Right cardiac atrium (tissue), 5 donors: ENCODE data around the gene RHOD. TPM values are rescaled to one million over a fixed set of nuclear protein-coding genes. Genes with fewer than 3 reads are reported as not detected.

Experiments used
- ATAC-seq, 2 donors: fragments of 200-7000 bp; cut with Tn5 transposase; one replicate each; pipeline versions ENCODE4 v1.8.0 to v1.9.1; 2020; ENCODE audit warnings: moderate library complexity in 2 of 2, mild to moderate bottlenecking in 1 of 2
- DNase-seq, 3 donors: peaks; one replicate each; pipeline ENCODE4 v3.0.0-alpha.2; 2020
- H3K27ac ChIP-seq: one replicate; pipeline ENCODE4 v1.5.1; 2013; ENCODE audit warnings: mild to moderate bottlenecking, low read length, control low read depth, moderate library complexity
- H3K27me3 ChIP-seq: one replicate; pipeline ENCODE4 v1.6.1; 2013; ENCODE audit not compliant: control insufficient read depth, insufficient read depth
- H3K4me1 ChIP-seq: one replicate; pipeline ENCODE4 v1.6.1; 2013; ENCODE audit warnings: low read length; ENCODE audit not compliant: control insufficient read depth, insufficient read depth
- H3K4me3 ChIP-seq: one replicate; pipeline ENCODE4 v1.5.1; 2013; ENCODE audit warnings: low read length, control low read depth
- H3K9me3 ChIP-seq: one replicate; pipeline ENCODE4 v1.6.1; 2013; ENCODE audit warnings: low read length; ENCODE audit not compliant: control insufficient read depth
- WGBS: extraction: QIAGEN DNeasy Blood & Tissue Kit; methylation state at CpG from one replicate; pipeline ENCODE4 v1.1.7; 2013; 5-methylcytosine and 5-hydroxymethylcytosine counted together
- intact Hi-C, 4 donors: fragments of 100-400 bp; cut with DNase I; formaldehyde crosslinking; loops; one replicate each; pipeline versions ENCODE4 v1.11.0 to v1.14.0; 2022 to 2023
- polyA plus RNA-seq: library from polyadenylated mRNA; stranded (reverse); fragments of 200-250 nt; gene quantifications from one replicate; pipeline ENCODE4 v1.2.3, GENCODE V29; 2013
- total RNA-seq, 4 donors: library from RNA; stranded (reverse); fragmentation: NEBNext Ultra II Directional; extraction: Animal tissue kit (Norgen Biotek cat#: 25700); gene quantifications; one replicate each; pipeline ENCODE4 v1.2.1, GENCODE V29; 2021
- donor health status: healthy with polysubstance abuse.
- donor health status: DM: no; HTN: yes; CAD: no.
- donor health status: DM: no; HTN: no; CAD: no.
- donor health status: DM: no; HTN: yes; CAD: no; lungs with severe emphysema.
- donor health status: DM: yes; HTN: yes; CAD: no.

RHOD gene
- total and polyA plus RNA-seq, 5 donors: 34.2 to 65.2 (median 45.5) TPM

GRCh38 chr11:67022961-67023956 lies 33.4 kb upstream of the RHOD start, which contains the start of gene SYT12:
Gene SYT12 (plus strand): TSS chr11:67023134. CDS start chr11:67030145, 7,011 bp downstream.
- H3K4me1 ChIP-seq: no peaks in the 10 kb centered on the region
- DNase-seq (peak; percentile 37 to 68 (median 62)), ATAC-seq (peak; percentile 28 to 47)
- WGBS: 1% methylated on average over 118 of the region's 118 CpGs
- no peaks in the 10 kb centered on the region for H3K9me3 ChIP-seq
- peak within 1 kb of the TSS; percentile 46 for H3K4me3 ChIP-seq
- H3K27ac ChIP-seq: no peak within 1 kb of the TSS
- intact Hi-C loops: no loop called here
- H3K27me3 ChIP-seq: no peaks in the 10 kb centered on the region

- ATAC-seq: no peak
- Histone ChIP-seq H3K27ac (no peak overlapping the region), H3K27me3 (no peaks in the 10 kb centered on the region), H3K4me3 (no peak overlapping the region), H3K4me1 (no peaks in the 10 kb centered on the region), H3K9me3 (no peaks in the 10 kb centered on the region)
- intact Hi-C loops: no loop called here
- WGBS: 39% methylated on average over 6 of the region's 6 CpGs
- DNase-seq: no peak
These were observed 32.7 kb upstream of the RHOD start for GRCh38 chr11:67023957-67024353.

GRCh38 chr11:67024410-67024809 lies 32.2 kb upstream of the RHOD start:
- DNase-seq (no peak), ATAC-seq (no peak)
- Histone ChIP-seq H3K9me3 (no peaks in the 10 kb centered on the region), H3K4me1 (no peaks in the 10 kb centered on the region), H3K27ac (no peak overlapping the region), H3K4me3 (no peak overlapping the region), H3K27me3 (no peaks in the 10 kb centered on the region)
- 75% methylated on average over 5 of the region's 5 CpGs for WGBS
- intact Hi-C loops: no loop called here

DNA sequence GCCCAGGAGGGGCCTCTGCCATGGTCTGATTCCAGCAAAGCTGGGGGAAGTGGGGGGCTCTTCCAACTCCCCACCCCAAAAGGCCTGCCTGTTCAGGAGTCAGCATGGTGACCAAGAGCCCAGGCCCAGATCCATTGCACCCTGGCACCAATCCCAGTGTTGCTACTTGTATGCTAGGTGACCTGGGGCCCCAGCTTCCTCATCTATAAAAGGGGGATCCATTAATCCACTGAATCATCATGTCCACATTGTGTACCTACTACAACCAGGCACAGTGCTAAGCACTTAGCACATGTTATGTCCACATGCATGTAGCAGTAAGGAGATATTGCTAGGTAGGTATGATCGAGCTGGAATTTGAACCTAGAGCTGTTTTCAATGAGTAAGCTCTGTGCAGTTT lies 31.7 kb upstream of the RHOD start:
- no peak for ATAC-seq
- intact Hi-C loops: no loop called here
- H3K27ac ChIP-seq: no peak overlapping the region
- no peak overlapping the region for H3K4me3 ChIP-seq
- H3K4me1 ChIP-seq: no peaks in the 10 kb centered on the region
- DNase-seq: no peak
- H3K9me3 ChIP-seq: no peaks in the 10 kb centered on the region
- no peaks in the 10 kb centered on the region for H3K27me3 ChIP-seq
- WGBS: 77% methylated on average over 1 of the region's 1 CpG

- Histone ChIP-seq H3K27ac (no peak overlapping the region), H3K27me3 (no peaks in the 10 kb centered on the region), H3K4me1 (no peaks in the 10 kb centered on the region), H3K9me3 (no peaks in the 10 kb centered on the region), H3K4me3 (no peak overlapping the region)
- ATAC-seq (no peak), DNase-seq (no peak)
- WGBS: 80% methylated on average over 8 of the region's 8 CpGs
- intact Hi-C loops: no loop called here
These were observed 30.9 kb upstream of the RHOD start for GRCh38 chr11:67025750-67026149.

- 89% methylated on average over 5 of the region's 5 CpGs for WGBS
- no peaks in the 10 kb centered on the region for H3K27me3 ChIP-seq
- DNase-seq (no peak), ATAC-seq (no peak)
- intact Hi-C loops: no loop called here
- H3K9me3 ChIP-seq: no peaks in the 10 kb centered on the region
- H3K27ac ChIP-seq: no peak overlapping the region
- H3K4me1 ChIP-seq: no peaks in the 10 kb centered on the region
- no peak overlapping the region for H3K4me3 ChIP-seq
These were observed 29.7 kb upstream of the RHOD start for GRCh38 chr11:67026941-67027340.

GRCh38 chr11:67027483-67027930 lies 29.1 kb upstream of the RHOD start:
- intact Hi-C loops: no loop called here
- WGBS: 82% methylated on average over 12 of the region's 12 CpGs
- ATAC-seq: no peak
- no peak overlapping the region for H3K4me3 ChIP-seq
- DNase-seq: no peak
- H3K27me3 ChIP-seq: no peaks in the 10 kb centered on the region
- no peak overlapping the region for H3K27ac ChIP-seq
- no peaks in the 10 kb centered on the region for H3K4me1 ChIP-seq
- H3K9me3 ChIP-seq: no peaks in the 10 kb centered on the region

GRCh38 chr11:67027943-67028542 lies 28.6 kb upstream of the RHOD start:
- 83% methylated on average over 6 of the region's 6 CpGs for WGBS
- ATAC-seq: no peak

DNA sequence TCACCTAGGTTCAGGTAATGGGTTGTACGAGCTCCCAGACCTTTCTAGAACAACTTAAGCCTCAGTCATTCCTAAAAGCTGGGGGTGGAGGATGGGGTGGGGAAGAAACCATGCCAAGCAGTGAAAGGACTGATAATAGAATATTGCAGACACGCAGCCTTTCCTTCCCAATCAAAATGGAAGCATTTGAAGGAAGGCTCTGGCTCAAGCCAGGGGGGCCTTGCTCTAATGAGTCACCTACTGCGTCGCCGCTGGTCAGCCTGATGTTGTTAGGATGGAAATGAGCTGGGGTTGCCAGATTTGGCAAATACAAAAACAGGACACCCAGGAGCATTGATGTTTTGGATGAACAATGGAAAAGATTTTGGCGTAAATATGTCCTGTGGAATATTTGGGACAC lies 27.5 kb upstream of the RHOD start:
- Histone ChIP-seq H3K4me1 (no peaks in the 10 kb centered on the region), H3K9me3 (no peaks in the 10 kb centered on the region), H3K27ac (no peak overlapping the region), H3K27me3 (no peaks in the 10 kb centered on the region), H3K4me3 (no peak overlapping the region)
- DNase-seq (no peak), ATAC-seq (no peak)
- intact Hi-C loops: no loop called here
- 62% methylated on average over 6 of the region's 6 CpGs for WGBS

More at GRCh38 chr11:67027943-67028542, 28.6 kb upstream of the RHOD start:
- Histone ChIP-seq H3K27ac (no peak overlapping the region), H3K27me3 (no peaks in the 10 kb centered on the region), H3K4me3 (no peak overlapping the region), H3K4me1 (no peaks in the 10 kb centered on the region), H3K9me3 (no peaks in the 10 kb centered on the region)
- intact Hi-C loops: no loop called here
- DNase-seq: no peak

- no peaks in the 10 kb centered on the region for H3K9me3 ChIP-seq
- no peaks in the 10 kb centered on the region for H3K4me1 ChIP-seq
- WGBS: 73% methylated on average over 9 of the region's 9 CpGs
- ATAC-seq: no peak
- intact Hi-C loops: no loop called here
- H3K4me3 ChIP-seq: no peak overlapping the region
- H3K27ac ChIP-seq: no peak overlapping the region
- H3K27me3 ChIP-seq: no peaks in the 10 kb centered on the region
- DNase-seq: no peak
These were observed 25.7 kb upstream of the RHOD start for GRCh38 chr11:67030976-67031375.
